Ovary (tissue), 9 donors: ENCODE results near the gene KIT. TPM values are rescaled to one million over a fixed set of nuclear protein-coding genes. Genes with fewer than 3 reads are reported as not detected.

Experiments used
- DNase-seq, 5 donors: peaks; one replicate each; pipeline ENCODE4 v3.0.0-alpha.2; 2019 to 2020
- H3K27ac ChIP-seq, 2 donors: fragments of 200-600 bp; one replicate each; pipeline versions ENCODE4 v1.5.1 to v1.8.0; 2019 to 2022
- H3K27me3 ChIP-seq: fragments of 200-600 bp; one replicate; pipeline ENCODE4 v1.8.0; 2022
- H3K36me3 ChIP-seq: fragments of 200-600 bp; sonication (generic); one replicate; pipeline ENCODE4 v1.5.1; 2019
- H3K4me1 ChIP-seq: one replicate; pipeline ENCODE4 v1.8.1; 2013; ENCODE audit warnings: mild to moderate bottlenecking, moderate library complexity; ENCODE audit not compliant: insufficient read depth
- H3K4me3 ChIP-seq: fragments of 200-600 bp; sonication (generic); one replicate; pipeline ENCODE4 v1.5.1; 2017
- H3K9me3 ChIP-seq, 2 donors: fragments of 200-600 bp in 1 of 2; sonication (generic) in 1 of 2; one replicate each; pipeline versions ENCODE4 v1.5.1 to v1.8.1; 2013 to 2019; ENCODE audit warnings: mild to moderate bottlenecking in 1 of 2, moderate library complexity in 1 of 2
- CTCF ChIP-seq, 3 donors: fragments of 450-650 bp in 2 of 3; fragments of 200-600 bp in 1 of 3; IDR thresholded peaks; one replicate each; pipeline versions ENCODE4 v1.5.1 to v1.8.0; 2016 to 2022; ENCODE audit warnings: antibody characterized with exemption in 3 of 3, mild to moderate bottlenecking in 1 of 3
- EP300 ChIP-seq: sonication (generic); formaldehyde crosslinking; IDR thresholded peaks from one replicate; pipeline ENCODE4 v1.6.1; 2017; ENCODE audit warnings: antibody characterized with exemption
- POLR2A ChIP-seq: fragments of 450-650 bp; IDR thresholded peaks from one replicate; pipeline ENCODE4 v1.6.1; 2017; ENCODE audit warnings: antibody characterized with exemption, mild to moderate bottlenecking, moderate library complexity
- WGBS, 3 donors: extraction: QIAGEN DNeasy Blood & Tissue Kit in 1 of 3; methylation state at CpG; one replicate each; pipeline versions ENCODE4 v1.1.5 to v1.1.7; 2013 to 2017; 5-methylcytosine and 5-hydroxymethylcytosine counted together
- intact Hi-C, 4 donors: fragments of 100-400 bp; cut with DNase I; formaldehyde crosslinking; loops; one replicate each; pipeline versions ENCODE4 v1.11.0 to v1.15.1; 2022 to 2023
- polyA plus RNA-seq, 2 donors: library from polyadenylated mRNA; stranded (reverse); fragments of 200-250 nt in 1 of 2; fragments of 350-450 nt in 1 of 2; fragmentation: Illumina TruSeq in 1 of 2; extraction: RNeasy Lipid Tissue Mini Kit (QIAGEN cat#74804) in 1 of 2; gene quantifications; one replicate each; pipeline ENCODE4 v1.2.3, GENCODE V29; 2013 to 2014
- total RNA-seq, 7 donors: library from RNA; depleted of rRNA in 2 of 7; stranded (reverse); fragments of >200 nt in 2 of 7; fragmentation: NEBNext Ultra II Directional in 3 of 7; extraction: Animal tissue kit (Norgen Biotek cat#: 25700) in 3 of 7; gene quantifications; one replicate each; pipeline versions ENCODE4 v1.1.0 to v1.2.4, GENCODE V29; 2016 to 2023
- donor health status: DM: no; HTN: no; CAD: no; lungs with moderate emphysema.
- donor health status: DM: no; HTN: no; CAD: no.
- donor health status: Bipolar disorder and iron deficiency.
- donor health status: DM: yes; HTN: yes; CAD: no.
- donor health status: DM: no; HTN: no; CAD: no.
- donor health status: DM: yes; HTN: yes; CAD: no.

KIT gene
- total and polyA plus RNA-seq, 9 donors = 7.0 to 61.8 (median 21.7) TPM

GRCh38 chr4:54695337-54695736, 37.6 kb downstream of the KIT start:
- DNase-seq = no peak
- H3K27ac ChIP-seq = no peak overlapping the region
- no peaks in the 10 kb centered on the region for H3K4me1 ChIP-seq
- TF ChIP-seq CTCF (IDR thresholded peaks at IDR 0.05) (no peak), POLR2A (no peak), EP300 (no peak)
- no peak overlapping the region for H3K4me3 ChIP-seq
- H3K27me3 ChIP-seq = no peaks in the 10 kb centered on the region
- intact Hi-C loops = no loop called here
- H3K9me3 ChIP-seq = no peaks in the 10 kb centered on the region
- WGBS, 3 donors = 73 to 78% (median 76%) methylated on average over 12 of the region's 12 CpGs
- H3K36me3 ChIP-seq = no peaks in the 10 kb centered on the region

GRCh38 chr4:54695788-54696187, 38.0 kb downstream of the KIT start:
- intact Hi-C loops = no loop called here
- H3K27me3 ChIP-seq = no peaks in the 10 kb centered on the region
- 90 to 93% (median 91%) methylated on average over 3 of the region's 3 CpGs for WGBS, 3 donors
- no peak for DNase-seq
- no peak overlapping the region for H3K27ac ChIP-seq
- no peaks in the 10 kb centered on the region for H3K4me1 ChIP-seq
- TF ChIP-seq CTCF (IDR thresholded peaks at IDR 0.05) (no peak), EP300 (no peak), POLR2A (no peak)
- H3K9me3 ChIP-seq = no peaks in the 10 kb centered on the region
- H3K4me3 ChIP-seq = no peak overlapping the region
- no peaks in the 10 kb centered on the region for H3K36me3 ChIP-seq

- 93 to 98% (median 97%) methylated on average over 5 of the region's 5 CpGs for WGBS, 3 donors
- TF ChIP-seq EP300 (no peak), POLR2A (no peak)
- DNase-seq = no peak
- intact Hi-C loops = no loop called here
- H3K36me3 ChIP-seq = no peaks in the 10 kb centered on the region
- H3K27ac ChIP-seq = no peak overlapping the region
- no peaks in the 10 kb centered on the region for H3K9me3 ChIP-seq
- no peak overlapping the region for H3K4me3 ChIP-seq
- H3K27me3 ChIP-seq = no peaks in the 10 kb centered on the region
- no peaks in the 10 kb centered on the region for H3K4me1 ChIP-seq
Observed at GRCh38 chr4:54696649-54697048, 38.9 kb downstream of the KIT start.

- Histone ChIP-seq H3K27me3 (no peaks in the 10 kb centered on the region), H3K9me3 (no peaks in the 10 kb centered on the region), H3K4me3 (no peak overlapping the region), H3K27ac (no peak overlapping the region), H3K36me3 (no peaks in the 10 kb centered on the region), H3K4me1 (no peaks in the 10 kb centered on the region)
- 14 to 18% (median 15%) methylated on average over 2 of the region's 2 CpGs for WGBS, 3 donors
- TF ChIP-seq POLR2A (no peak), CTCF (IDR thresholded peaks at IDR 0.05) (no peak), EP300 (no peak)
- DNase-seq = no peak
- intact Hi-C loops = no loop called here
Observed at GRCh38 chr4:54700986-54701385, 43.2 kb downstream of the KIT start.

GRCh38 chr4:54703182-54703581, 45.4 kb downstream of the KIT start:
- no peaks in the 10 kb centered on the region for H3K4me1 ChIP-seq
- H3K27me3 ChIP-seq = no peaks in the 10 kb centered on the region
- H3K4me3 ChIP-seq = no peak overlapping the region
- H3K27ac ChIP-seq = no peak overlapping the region
- WGBS, 3 donors = 42 to 81% (median 60%) methylated on average over 4 of the region's 4 CpGs
- intact Hi-C loops = no loop called here
- TF ChIP-seq CTCF (IDR thresholded peaks at IDR 0.05) (no peak), POLR2A (no peak), EP300 (no peak)
- H3K36me3 ChIP-seq = no peaks in the 10 kb centered on the region
- no peaks in the 10 kb centered on the region for H3K9me3 ChIP-seq
- DNase-seq = no peak
